BLaER1 treated with 17β-estradiol and CSF1 and Interleukin-3, amounts not matched to agents 10 nM and 100 nM (cell line): ENCODE data around the gene NAV2.

Experiments used
- H3K27ac ChIP-seq, 11 experiments: shearing (Covaris generic); formaldehyde crosslinking; 2 replicates each; pipeline ENCODE4 v1.8.1; 2022
- H3K27me3 ChIP-seq, 11 experiments: shearing (Covaris generic); formaldehyde crosslinking; 2 replicates each; pipeline ENCODE4 v1.8.1; 2022
- H3K36me3 ChIP-seq, 11 experiments: shearing (Covaris generic); formaldehyde crosslinking; 2 replicates each; pipeline ENCODE4 v1.8.1; 2022
- H3K4me1 ChIP-seq, 10 experiments: shearing (Covaris generic); formaldehyde crosslinking; 2 replicates each; pipeline ENCODE4 v1.8.1; 2022
- H3K4me2 ChIP-seq, 11 experiments: shearing (Covaris generic); formaldehyde crosslinking; 2 replicates each; pipeline ENCODE4 v1.8.1; 2022
- H3K4me3 ChIP-seq, 10 experiments: shearing (Covaris generic); formaldehyde crosslinking; 2 replicates each; pipeline ENCODE4 v1.8.1; 2022
- H3K9ac ChIP-seq, 11 experiments: shearing (Covaris generic); formaldehyde crosslinking; 2 replicates each; pipeline ENCODE4 v1.8.1; 2022
- H3K9me3 ChIP-seq, 11 experiments: shearing (Covaris generic); formaldehyde crosslinking; replicated peaks in 1 of 11; 2 replicates each; pipeline ENCODE4 v1.8.1; 2022
- H4K20me1 ChIP-seq, 11 experiments: shearing (Covaris generic); formaldehyde crosslinking; 2 replicates each; pipeline ENCODE4 v1.8.1; 2022
- Cebpa-rat ChIP-seq, 11 experiments: shearing (Covaris generic); IDR thresholded peaks; 2 replicates each; pipeline ENCODE4 v1.8.1; 2022

The NAV2 gene

GRCh38 chr11:20162824-20163782 lies 450.5 kb downstream of the NAV2 start:
- peak overlapping the region in 9 of 10 experiments; percentile 32 to 62 (median 44); a peak in 19 of 20 replicates for H3K4me3 ChIP-seq
- H3K27ac ChIP-seq = no peak overlapping the region
- peaks cover 79 to 97% (median 92%) of the 10 kb centered on the region in 11 experiments for H3K27me3 ChIP-seq
- no peak overlapping the region for H3K9ac ChIP-seq
- peak overlapping the region; percentile 33 to 96 (median 63) for H3K4me2 ChIP-seq
- H3K4me1 ChIP-seq = peaks cover 0 to 7% (median 5%) of the 10 kb centered on the region in 10 experiments; a peak in 9 of 20 replicates
- TF ChIP-seq Cebpa-rat (IDR thresholded peaks at IDR 0.05) = no peak
- H4K20me1 ChIP-seq = peaks cover 0 to 24% (median 5%) of the 10 kb centered on the region in 11 experiments; a peak in 11 of 22 replicates
- H3K36me3 ChIP-seq = no peaks in the 10 kb centered on the region
- H3K9me3 ChIP-seq = peaks cover 9 to 43% (median 20%) of the 10 kb centered on the region in 11 experiments; a peak in 14 of 22 replicates

DNA sequence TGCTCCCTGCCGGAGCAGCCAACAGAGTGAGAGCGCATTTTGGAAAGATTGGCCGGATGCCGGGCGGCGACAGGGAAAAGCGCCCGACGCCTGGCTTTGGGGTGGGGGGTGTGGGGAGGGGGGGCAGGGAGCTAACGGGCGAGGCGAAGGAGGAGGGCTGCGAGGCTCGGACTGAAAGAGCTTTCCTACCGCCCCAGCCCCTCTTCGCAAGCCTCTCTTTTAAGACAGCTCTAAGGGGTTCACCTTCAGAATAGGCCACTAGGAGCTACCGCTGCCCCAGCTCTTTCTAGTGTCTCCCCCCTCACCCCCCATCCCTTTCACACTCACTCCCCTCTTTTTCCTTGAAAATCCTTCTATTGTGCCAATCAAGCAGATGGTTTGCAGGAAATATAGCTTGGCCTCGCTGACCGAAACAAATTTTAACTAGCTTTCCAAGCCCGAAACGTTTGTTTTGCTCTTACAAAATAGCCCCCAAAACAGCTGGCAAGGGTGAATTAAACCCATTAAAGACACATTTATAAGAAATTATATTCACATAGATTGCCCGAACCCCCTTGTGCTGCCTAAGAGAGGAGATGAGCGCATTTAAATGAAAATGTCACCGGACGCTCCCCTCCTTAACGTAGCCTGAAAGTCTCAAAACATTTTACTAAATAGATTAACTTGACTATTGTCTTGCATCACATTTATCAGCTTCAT lies 451.3 kb downstream of the NAV2 start:
- TF ChIP-seq Cebpa-rat (IDR thresholded peaks at IDR 0.05) = no peak
- H3K4me2 ChIP-seq = peak overlapping the region; percentile 33 to 96 (median 63); a peak in 21 of 22 replicates
- H3K27me3 ChIP-seq = peaks cover 70 to 88% (median 83%) of the 10 kb centered on the region in 11 experiments
- H3K4me1 ChIP-seq = peaks cover 0 to 7% (median 5%) of the 10 kb centered on the region in 10 experiments; a peak in 9 of 20 replicates
- no peaks in the 10 kb centered on the region for H3K36me3 ChIP-seq
- H3K9ac ChIP-seq = no peak overlapping the region
- H4K20me1 ChIP-seq = peaks cover 0 to 24% (median 5%) of the 10 kb centered on the region in 11 experiments; a peak in 11 of 22 replicates
- H3K4me3 ChIP-seq = peak overlapping the region in 7 of 10 experiments; percentile 32 to 62 (median 44); a peak in 12 of 20 replicates
- H3K9me3 ChIP-seq = peaks cover 9 to 39% (median 19%) of the 10 kb centered on the region in 11 experiments; a peak in 16 of 22 replicates
- no peak overlapping the region for H3K27ac ChIP-seq
